SK-N-SH (cell line): ENCODE results near the gene VDAC2. TPM values are rescaled to one million over a fixed set of nuclear protein-coding genes. Genes with fewer than 3 reads are reported as not detected.

Experiments used
- CTCF ChIA-PET: fragments of 300-600, 350-600 bp; formaldehyde crosslinking; extraction: SDS; loops from one replicate; lab custom pipeline; 2021; lab: Yijun Ruan, JAX
- POLR2A ChIA-PET: fragments of 350-600 bp; sonication (Branson Sonifier 250); formaldehyde crosslinking; extraction: SDS; loops from one replicate; lab custom pipeline; 2020; ENCODE audit warnings: antibody characterized with exemption, inconsistent platforms; lab: Yijun Ruan, JAX
- DNase-seq: peaks from one replicate; pipeline ENCODE4 v3.0.0; 2012
- H2AFZ ChIP-seq: fragments of 200-600 bp; sonication (generic); 2 replicates; pipeline ENCODE4 v1.8.1; 2016; ENCODE audit warnings: antibody characterized with exemption, mild to moderate bottlenecking, low read depth
- H3F3A ChIP-seq: fragments of 200-600 bp; sonication (generic); replicated peaks from 2 replicates; pipeline ENCODE3; 2016; ENCODE audit warnings: antibody characterized with exemption, mild to moderate bottlenecking; ENCODE audit not compliant: insufficient read depth
- H3K27ac ChIP-seq, 2 experiments: fragments of 200-500 bp in 1 of 2; fragments of 200-600 bp in 1 of 2; sonication (Bioruptor generic) in 1 of 2; sonication (generic), shearing (Covaris generic) in 1 of 2; 2 replicates each; pipeline versions ENCODE4 v1.5.1 to v1.6.1; 2014 to 2016; ENCODE audit warnings: low read depth in 2 of 2, inconsistent platforms in 1 of 2, low read length in 1 of 2, mild to moderate bottlenecking in 1 of 2, mixed read lengths in 1 of 2
- H3K27me3 ChIP-seq: fragments of 200-600 bp; sonication (generic), shearing (Covaris generic); 2 replicates; pipeline ENCODE4 v1.6.1; 2016; ENCODE audit warnings: mixed run types; ENCODE audit not compliant: insufficient read depth
- H3K36me3 ChIP-seq, 2 experiments: fragments of 200-500 bp in 1 of 2; fragments of 200-600 bp in 1 of 2; sonication (Bioruptor generic) in 1 of 2; sonication (generic) in 1 of 2; replicated peaks in 1 of 2; 2 replicates each; pipeline versions ENCODE3 to v1.5.1; 2014 to 2016; ENCODE audit warnings: low read length in 1 of 2, mild to moderate bottlenecking in 1 of 2; ENCODE audit not compliant: insufficient read depth in 2 of 2, control insufficient read depth in 1 of 2
- H3K4me1 ChIP-seq, 2 experiments: fragments of 200-500 bp in 1 of 2; fragments of 200-600 bp in 1 of 2; sonication (Bioruptor generic) in 1 of 2; sonication (generic), shearing (Covaris generic) in 1 of 2; 2 replicates each; pipeline versions ENCODE4 v1.5.1 to v1.6.1; 2014 to 2016; ENCODE audit warnings: low read depth in 1 of 2, low read length in 1 of 2, mixed run types in 1 of 2; ENCODE audit not compliant: insufficient read depth in 2 of 2, control insufficient read depth in 1 of 2
- H3K4me2 ChIP-seq: fragments of 200-600 bp; sonication (generic), shearing (Covaris generic); 2 replicates; pipeline ENCODE4 v1.6.1; 2017; ENCODE audit warnings: mixed run types
- H3K4me3 ChIP-seq, 2 experiments: fragments of 200-500 bp in 1 of 2; fragments of 200-600 bp in 1 of 2; sonication (Bioruptor generic) in 1 of 2; sonication (generic), shearing (Covaris generic) in 1 of 2; 2 replicates each; pipeline versions ENCODE4 v1.5.1 to v1.8.1; 2014 to 2016; ENCODE audit warnings: low read depth in 2 of 2, inconsistent platforms in 1 of 2, low read length in 1 of 2, mild to moderate bottlenecking in 1 of 2, mixed read lengths in 1 of 2, moderate library complexity in 1 of 2
- H3K79me2 ChIP-seq: fragments of 200-600 bp; sonication (generic); 2 replicates; pipeline ENCODE4 v1.8.1; 2017; ENCODE audit warnings: mild to moderate bottlenecking; ENCODE audit not compliant: insufficient read depth
- H3K9ac ChIP-seq: fragments of 200-600 bp; sonication (generic); 2 replicates; pipeline ENCODE4 v1.6.1; 2017; ENCODE audit warnings: mixed run types
- H3K9me2 ChIP-seq: fragments of 200-600 bp; sonication (generic); 2 replicates; pipeline ENCODE4 v1.6.1; 2017; ENCODE audit warnings: mixed run types
- H3K9me3 ChIP-seq: fragments of 200-600 bp; sonication (generic); 2 replicates; pipeline ENCODE4 v1.6.1; 2017; ENCODE audit warnings: mixed run types, mild to moderate bottlenecking, moderate library complexity
- H4K20me1 ChIP-seq: fragments of 200-600 bp; sonication (generic); 2 replicates; pipeline ENCODE4 v1.6.1; 2017; ENCODE audit warnings: mild to moderate bottlenecking, mixed run types; ENCODE audit not compliant: insufficient read depth
- CHD2 ChIP-seq: fragments of 150-350 bp; IDR thresholded peaks from 2 replicates; pipeline ENCODE4 v1.6.1; 2018; ENCODE audit warnings: low read length; ENCODE audit not compliant: partially characterized antibody
- FOXM1 ChIP-seq: IDR thresholded peaks from 2 replicates; pipeline ENCODE4 v1.4.0; 2012; ENCODE audit warnings: low read depth, mild to moderate bottlenecking
- GABPA ChIP-seq: IDR thresholded peaks from 2 replicates; pipeline ENCODE4 v1.4.0; 2012; ENCODE audit warnings: low read depth, mild to moderate bottlenecking
- GATA2 ChIP-seq: sonication (generic); formaldehyde crosslinking; IDR thresholded peaks from 2 replicates; pipeline ENCODE4 v1.5.0; 2020; ENCODE audit warnings: mild to moderate bottlenecking, missing genetic modification reagents
- JUND ChIP-seq: IDR thresholded peaks from 2 replicates; pipeline ENCODE4 v1.4.0; 2012
- MAX ChIP-seq: IDR thresholded peaks from 2 replicates; pipeline ENCODE4 v1.4.0; 2012; ENCODE audit warnings: low read depth
- MXI1 ChIP-seq: IDR thresholded peaks from 2 replicates; pipeline ENCODE4 v1.6.1; 2012; ENCODE audit warnings: mild to moderate bottlenecking, low read depth, low read length, improper control_type of control experiment
- NFIC ChIP-seq: IDR thresholded peaks from 2 replicates; pipeline ENCODE4 v1.4.0; 2012; ENCODE audit warnings: borderline replicate concordance
- NRF1 ChIP-seq: IDR thresholded peaks from 2 replicates; pipeline ENCODE4 v1.6.1; 2012; ENCODE audit warnings: low read depth, mild to moderate bottlenecking, low read length
- RAD21 ChIP-seq: IDR thresholded peaks from 2 replicates; pipeline ENCODE4 v1.6.1; 2012; ENCODE audit warnings: mild to moderate bottlenecking, low read length
- RCOR1 ChIP-seq: fragments of 150-350 bp; IDR thresholded peaks from 2 replicates; pipeline ENCODE4 v1.6.1; 2017; ENCODE audit warnings: antibody characterized with exemption, low read length
- RXRA ChIP-seq: IDR thresholded peaks from 2 replicates; pipeline ENCODE4 v1.4.0; 2012; ENCODE audit warnings: low read depth, mild to moderate bottlenecking, borderline replicate concordance
- SMC3 ChIP-seq: IDR thresholded peaks from 2 replicates; pipeline ENCODE4 v1.6.1; 2012; ENCODE audit warnings: low read depth, low read length, improper control_type of control experiment
- TAF1 ChIP-seq: IDR thresholded peaks from 2 replicates; pipeline ENCODE4 v1.6.1; 2012; ENCODE audit warnings: low read depth, mild to moderate bottlenecking, low read length, moderate library complexity, borderline replicate concordance
- TCF12 ChIP-seq: IDR thresholded peaks from 2 replicates; pipeline ENCODE4 v1.4.0; 2012
- USF2 ChIP-seq: fragments of 150-350 bp; IDR thresholded peaks from 2 replicates; pipeline ENCODE4 v1.6.1; 2017; ENCODE audit warnings: antibody characterized with exemption, low read length, low read depth, borderline replicate concordance
- WGBS: methylation state at CpG from one replicate; pipeline ENCODE4 v1.1.6; 2017; ENCODE audit warnings: low lambda C conversion rate; 5-methylcytosine and 5-hydroxymethylcytosine counted together
- polyA plus RNA-seq, 3 experiments: library from polyadenylated mRNA; depleted of rRNA; stranded (reverse); fragments of >200 nt; gene quantifications; 2 replicates each; pipeline ENCODE4 v1.2.3, GENCODE V29; 2012
- TF ChIP-seq, protein P1 (sequence below): fragments of 200-600 bp; sonication (generic); IDR thresholded peaks from 2 replicates; pipeline ENCODE4 v1.6.1; 2017; ENCODE audit warnings: antibody characterized with exemption, mild to moderate bottlenecking, moderate library complexity
- TF ChIP-seq, protein P2 (sequence below): IDR thresholded peaks from 2 replicates; pipeline ENCODE4 v1.4.0; 2012; ENCODE audit warnings: low read depth, borderline replicate concordance

VDAC2 gene
- polyA plus RNA-seq, 1 of the 3 experiments (the other 2 are of a cell fraction) = 98.3 TPM

DNA sequence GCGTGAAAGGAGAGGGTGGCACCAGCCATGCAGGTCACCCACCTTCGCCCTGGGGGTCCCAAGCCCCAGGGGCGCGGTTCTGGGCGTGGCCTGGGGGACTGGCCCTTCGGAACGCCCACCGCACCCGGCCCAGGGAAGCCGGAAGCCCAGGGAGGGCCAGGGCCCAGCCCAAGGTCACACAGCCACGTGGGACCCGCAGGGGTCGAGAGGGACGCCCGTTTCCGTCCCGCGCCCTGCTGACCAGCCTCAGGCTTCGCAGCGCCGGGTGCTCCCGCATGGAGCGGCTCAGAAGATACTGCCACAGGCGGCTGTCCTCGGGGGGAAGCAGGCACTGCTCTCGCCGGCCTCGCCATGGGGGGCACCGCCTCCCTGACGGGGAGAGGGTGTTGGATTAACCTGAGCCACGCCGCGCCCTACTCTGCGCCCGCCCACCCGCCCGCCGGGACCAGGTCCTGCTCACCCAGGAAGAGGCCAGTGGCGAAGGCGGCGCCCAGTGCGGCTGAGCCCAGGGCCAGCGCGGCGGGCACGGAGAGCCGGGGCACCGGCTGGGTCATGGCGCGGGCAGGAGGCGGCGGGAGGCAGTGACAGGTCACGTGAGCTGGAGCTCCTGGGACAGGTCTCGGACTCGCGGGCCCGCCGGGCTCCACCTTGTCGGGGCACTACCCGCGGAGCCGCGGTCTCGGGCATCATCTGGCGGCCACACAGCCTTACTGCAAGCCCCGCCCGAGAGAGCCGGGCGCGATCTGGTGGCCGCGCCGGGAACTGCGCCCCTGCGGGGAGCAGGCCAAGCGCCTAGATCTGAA, 25.0 kb downstream of the VDAC2 start, which contains the start of gene COMTD1:
Gene COMTD1 (minus strand): TSS at position 583 of the 803 bp plus-strand sequence. CDS start 29 bp downstream, at position 554.
- ChIA-PET POLR2A (no interaction called here), CTCF (interaction anchor here (0.6 to 5.5 kb wide), 46 partner anchors 11 to 1878 kb away, joined by 3 to 40 read pairs (median 4); partner anchors contain the start of genes SAMD8, VDAC2 and ZNF503)
- H2AFZ ChIP-seq = peak within 1 kb of the TSS; percentile 86
- H3K27me3 ChIP-seq = no peaks in the 10 kb centered on the region
- H3K27ac ChIP-seq = peak within 1 kb of the TSS in 1 of 2 experiments; percentile 73; a peak in 1 of 4 replicates
- peaks cover 29% of the 10 kb centered on the region for H3F3A ChIP-seq
- H3K9me3 ChIP-seq = no peaks in the 10 kb centered on the region
- DNase-seq = peak; percentile 95
- no peaks in the 10 kb centered on the region for H4K20me1 ChIP-seq
- peak within 1 kb of the TSS; percentile 61 to 72 for H3K4me3 ChIP-seq
- peak within 1 kb of the TSS; percentile 96 for H3K4me2 ChIP-seq
- H3K9ac ChIP-seq = peak within 1 kb of the TSS; percentile 57
- H3K79me2 ChIP-seq = peaks cover 7% of the 10 kb centered on the region; the same call in 1 of the 2 replicates
- H3K9me2 ChIP-seq = no peaks in the 10 kb centered on the region
- 0% methylated on average over 15 of the region's 76 CpGs for WGBS
- peaks cover 0 to 37% of the 10 kb centered on the region in 2 experiments; a peak in 1 of 4 replicates for H3K4me1 ChIP-seq
- peaks cover 17 to 20% of the 10 kb centered on the region in 2 experiments for H3K36me3 ChIP-seq
- TF ChIP-seq USF2 (peak; percentile 45; the same call in 1 of the 2 replicates), GABPA (no peak), JUND (no peak), CHD2 (peak; percentile 52), FOXM1 (0 out of 2 replicates have a peak, but pooled peaks have one; percentile 48), GATA2 (CRISPR knock-in tag) (no peak), SMC3 (peak; percentile 95), RXRA (peak; percentile 30; the same call in 1 of the 2 replicates), MAX (peak; percentile 31; the same call in 1 of the 2 replicates), TCF12 (peak; percentile 25; the same call in 1 of the 2 replicates), NRF1 (0 out of 2 replicates have a peak, but pooled peaks have one; percentile 8), RAD21 (peak; percentile 95), TAF1 (peak; percentile 22; the same call in 1 of the 2 replicates), MXI1 (peak; percentile 85), NFIC (no peak), RCOR1 (0 out of 2 replicates have a peak, but pooled peaks have one; percentile 25)
- TF ChIP-seq, protein P1, sequence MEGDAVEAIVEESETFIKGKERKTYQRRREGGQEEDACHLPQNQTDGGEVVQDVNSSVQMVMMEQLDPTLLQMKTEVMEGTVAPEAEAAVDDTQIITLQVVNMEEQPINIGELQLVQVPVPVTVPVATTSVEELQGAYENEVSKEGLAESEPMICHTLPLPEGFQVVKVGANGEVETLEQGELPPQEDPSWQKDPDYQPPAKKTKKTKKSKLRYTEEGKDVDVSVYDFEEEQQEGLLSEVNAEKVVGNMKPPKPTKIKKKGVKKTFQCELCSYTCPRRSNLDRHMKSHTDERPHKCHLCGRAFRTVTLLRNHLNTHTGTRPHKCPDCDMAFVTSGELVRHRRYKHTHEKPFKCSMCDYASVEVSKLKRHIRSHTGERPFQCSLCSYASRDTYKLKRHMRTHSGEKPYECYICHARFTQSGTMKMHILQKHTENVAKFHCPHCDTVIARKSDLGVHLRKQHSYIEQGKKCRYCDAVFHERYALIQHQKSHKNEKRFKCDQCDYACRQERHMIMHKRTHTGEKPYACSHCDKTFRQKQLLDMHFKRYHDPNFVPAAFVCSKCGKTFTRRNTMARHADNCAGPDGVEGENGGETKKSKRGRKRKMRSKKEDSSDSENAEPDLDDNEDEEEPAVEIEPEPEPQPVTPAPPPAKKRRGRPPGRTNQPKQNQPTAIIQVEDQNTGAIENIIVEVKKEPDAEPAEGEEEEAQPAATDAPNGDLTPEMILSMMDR = peak; percentile 98
- TF ChIP-seq, protein P2, sequence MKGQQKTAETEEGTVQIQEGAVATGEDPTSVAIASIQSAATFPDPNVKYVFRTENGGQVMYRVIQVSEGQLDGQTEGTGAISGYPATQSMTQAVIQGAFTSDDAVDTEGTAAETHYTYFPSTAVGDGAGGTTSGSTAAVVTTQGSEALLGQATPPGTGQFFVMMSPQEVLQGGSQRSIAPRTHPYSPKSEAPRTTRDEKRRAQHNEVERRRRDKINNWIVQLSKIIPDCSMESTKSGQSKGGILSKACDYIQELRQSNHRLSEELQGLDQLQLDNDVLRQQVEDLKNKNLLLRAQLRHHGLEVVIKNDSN = peak; percentile 89
